DOHH2 (cell line): ENCODE data around the gene JOSD1.
A peak's percentile ranks its signal among the peaks of the same experiment; 100 is the strongest.

Experiments
- H3F3A ChIP-seq: fragments of 200-600 bp; sonication (generic), shearing (Covaris generic); 2 replicates; pipeline ENCODE4 v1.6.0; 2016; ENCODE audit warnings: antibody characterized with exemption, mild to moderate bottlenecking; ENCODE audit not compliant: control insufficient read depth, insufficient read depth
- H3K27ac ChIP-seq: fragments of 200-600 bp; sonication (generic); 2 replicates; pipeline ENCODE4 v1.5.1; 2014; ENCODE audit warnings: low read depth, mild to moderate bottlenecking, low read length, moderate library complexity
- H3K27me3 ChIP-seq: fragments of 200-600 bp; sonication (generic); 2 replicates; pipeline ENCODE4 v1.6.1; 2014; ENCODE audit warnings: mild to moderate bottlenecking, low read length, mixed read lengths; ENCODE audit not compliant: control insufficient read depth
- H3K36me3 ChIP-seq: fragments of 200-600 bp; sonication (generic); 2 replicates; pipeline ENCODE4 v1.6.1; 2014; ENCODE audit warnings: mild to moderate bottlenecking, low read length, moderate library complexity, mixed read lengths; ENCODE audit not compliant: control insufficient read depth
- H3K4me1 ChIP-seq: fragments of 200-600 bp; sonication (generic); 2 replicates; pipeline ENCODE4 v1.6.1; 2014; ENCODE audit warnings: mild to moderate bottlenecking, low read length, mixed read lengths; ENCODE audit not compliant: control insufficient read depth
- H3K4me2 ChIP-seq: fragments of 200-600 bp; sonication (generic); 2 replicates; pipeline ENCODE4 v1.6.0; 2014; ENCODE audit warnings: mild to moderate bottlenecking, low read length, moderate library complexity
- H3K4me3 ChIP-seq: fragments of 200-600 bp; sonication (generic); 2 replicates; pipeline ENCODE4 v1.5.1; 2014; ENCODE audit warnings: mild to moderate bottlenecking, low read length, mixed read lengths
- H3K79me2 ChIP-seq: fragments of 200-600 bp; sonication (generic); 2 replicates; pipeline ENCODE4 v1.6.1; 2014; ENCODE audit warnings: mild to moderate bottlenecking, low read length, mixed read lengths; ENCODE audit not compliant: control insufficient read depth
- H3K9me2 ChIP-seq: fragments of 200-600 bp; sonication (generic); replicated peaks from 2 replicates; pipeline ENCODE4 v1.6.1; 2014; ENCODE audit warnings: mild to moderate bottlenecking, low read length, mixed read lengths; ENCODE audit not compliant: control insufficient read depth
- H3K9me3 ChIP-seq: fragments of 200-600 bp; sonication (generic); 2 replicates; pipeline ENCODE4 v1.6.1; 2014; ENCODE audit warnings: antibody characterized with exemption, low read length, mixed read lengths; ENCODE audit not compliant: control insufficient read depth, insufficient read depth
- H4K20me1 ChIP-seq: fragments of 200-600 bp; sonication (generic); 2 replicates; pipeline ENCODE4 v1.6.0; 2014; ENCODE audit warnings: low read depth, mild to moderate bottlenecking, antibody characterized with exemption, low read length, moderate library complexity; ENCODE audit not compliant: control insufficient read depth, insufficient read depth
- CTCF ChIP-seq: fragments of 200-600 bp; sonication (generic); IDR thresholded peaks from one replicate; pipeline ENCODE4 v1.5.1; 2014; ENCODE audit warnings: antibody characterized with exemption, mild to moderate bottlenecking, low read depth, low read length; ENCODE audit not compliant: poor library complexity, severe bottlenecking
- EZH2phosphoT487 ChIP-seq: fragments of 200-600 bp; sonication (generic); IDR thresholded peaks from 2 replicates; pipeline ENCODE4 v1.6.1; 2017; ENCODE audit warnings: borderline replicate concordance, mild to moderate bottlenecking, antibody characterized with exemption, low read length, moderate library complexity, mixed read lengths

The JOSD1 gene

DNA sequence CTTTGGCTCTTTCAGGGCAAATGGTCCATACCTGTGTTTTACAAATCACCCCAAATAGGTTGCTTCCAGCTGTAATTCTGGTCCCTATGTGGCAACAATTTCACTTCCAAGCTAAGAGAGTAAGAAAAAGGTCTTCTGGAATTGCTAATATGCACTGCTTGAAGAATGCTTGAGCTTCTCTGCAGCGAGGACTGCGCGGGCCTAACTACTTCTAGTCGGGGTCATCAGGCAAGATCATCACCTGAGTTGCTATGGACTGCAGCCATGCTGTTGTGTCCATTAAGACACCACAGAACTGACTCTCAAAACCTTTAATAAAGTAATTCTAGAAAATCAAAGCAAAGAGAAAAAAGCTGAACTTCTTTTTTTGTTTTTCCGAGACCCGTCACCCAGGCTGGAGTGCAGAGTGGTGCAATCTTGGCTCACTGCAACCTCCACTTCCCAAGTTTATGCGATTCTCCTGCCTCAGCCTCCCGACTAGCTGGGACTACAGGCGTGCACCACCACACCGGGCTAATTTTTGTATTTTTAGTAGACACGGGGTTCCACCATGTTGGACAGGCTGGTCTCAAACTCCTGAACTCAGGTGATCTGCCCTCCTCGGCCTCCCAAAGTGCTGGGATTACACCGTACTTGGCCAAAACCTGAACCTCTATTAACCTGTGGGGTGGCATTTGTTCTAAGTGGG is 2.2 kb downstream of the JOSD1 start:
- Histone ChIP-seq H3K9me3 (no peaks in the 10 kb centered on the region), H3K4me3 (peak overlapping the region; percentile 98), H3K27me3 (no peaks in the 10 kb centered on the region), H3F3A (peaks cover 16% of the 10 kb centered on the region), H3K4me2 (peak overlapping the region; percentile 93), H3K4me1 (peaks cover 64% of the 10 kb centered on the region), H3K27ac (no peak overlapping the region), H3K36me3 (peaks cover 54% of the 10 kb centered on the region), H3K9me2 (no peaks in the 10 kb centered on the region), H3K79me2 (peaks cover 81% of the 10 kb centered on the region), H4K20me1 (peaks cover 14% of the 10 kb centered on the region; the same call in 1 of the 2 replicates)
- no peak for TF ChIP-seq CTCF
- no peak for TF ChIP-seq EZH2phosphoT487

- no peak overlapping the region for H3K27ac ChIP-seq
- H3F3A ChIP-seq: peaks cover 11% of the 10 kb centered on the region
- H3K36me3 ChIP-seq: peaks cover 63% of the 10 kb centered on the region
- H3K4me2 ChIP-seq: peak overlapping the region; percentile 93
- no peaks in the 10 kb centered on the region for H3K9me2 ChIP-seq
- H3K79me2 ChIP-seq: peaks cover 90% of the 10 kb centered on the region
- peak overlapping the region; percentile 98 for H3K4me3 ChIP-seq
- H3K9me3 ChIP-seq: no peaks in the 10 kb centered on the region
- no peaks in the 10 kb centered on the region for H3K27me3 ChIP-seq
- H3K4me1 ChIP-seq: peaks cover 62% of the 10 kb centered on the region
- H4K20me1 ChIP-seq: peaks cover 17% of the 10 kb centered on the region; the same call in 1 of the 2 replicates
- TF ChIP-seq CTCF: no peak
- no peak for TF ChIP-seq EZH2phosphoT487
These were observed 3.2 kb downstream of the JOSD1 start for GRCh38 chr22:38697425-38698089.

DNA sequence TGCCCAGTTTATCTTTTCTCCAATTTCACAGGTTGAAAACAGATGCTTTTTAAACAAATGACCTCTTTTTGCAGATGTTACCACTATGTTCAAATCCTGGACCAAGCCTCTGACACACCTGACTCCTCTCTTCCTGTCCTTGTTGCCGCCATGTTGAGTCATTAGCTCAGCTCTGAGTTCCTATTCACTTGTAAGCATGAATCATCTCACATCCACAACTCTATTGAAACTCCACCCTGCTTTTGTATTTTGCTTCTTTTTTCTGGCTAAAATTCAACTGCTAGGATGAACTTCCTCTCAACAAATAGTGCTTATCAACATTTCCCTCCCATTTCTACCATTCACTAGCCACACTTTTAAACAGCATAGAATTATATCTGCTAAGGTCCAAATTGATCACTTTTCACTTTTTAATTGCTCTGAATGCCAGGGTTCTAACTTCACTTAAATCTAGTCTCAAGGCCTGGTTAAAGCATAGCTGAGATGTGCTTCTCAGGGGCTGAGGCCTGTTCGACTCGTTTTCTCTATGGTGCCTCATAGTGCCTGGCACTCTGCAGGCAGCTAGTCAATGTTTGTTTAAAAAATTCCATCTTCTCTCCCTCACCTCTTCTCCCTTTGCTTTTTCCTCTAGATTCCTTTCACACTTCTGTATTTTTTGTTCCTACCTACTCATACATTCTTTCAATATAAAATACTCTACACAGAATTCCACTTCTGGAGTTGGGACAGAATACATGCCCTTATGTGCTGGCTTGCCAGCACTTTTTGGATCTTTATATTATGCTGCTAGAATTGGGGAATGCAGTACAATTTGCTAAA is 3.9 kb downstream of the JOSD1 start:
- H3K4me1 ChIP-seq: peaks cover 56% of the 10 kb centered on the region
- H3K79me2 ChIP-seq: peaks cover 95% of the 10 kb centered on the region
- H3K36me3 ChIP-seq: peaks cover 68% of the 10 kb centered on the region
- no peak for TF ChIP-seq CTCF
- TF ChIP-seq EZH2phosphoT487: no peak
- no peaks in the 10 kb centered on the region for H3K27me3 ChIP-seq
- peaks cover 17% of the 10 kb centered on the region; the same call in 1 of the 2 replicates for H4K20me1 ChIP-seq
- no peaks in the 10 kb centered on the region for H3K9me3 ChIP-seq
- H3K27ac ChIP-seq: no peak overlapping the region
- peaks cover 11% of the 10 kb centered on the region for H3F3A ChIP-seq
- peak overlapping the region; percentile 98 for H3K4me3 ChIP-seq
- peak overlapping the region; percentile 93 for H3K4me2 ChIP-seq
- no peaks in the 10 kb centered on the region for H3K9me2 ChIP-seq
